ENCODE results near the gene MAP1S.

The MAP1S gene

GRCh38 chr19:17718947-17719711, at the start of gene MAP1S:
Gene MAP1S (plus strand): TSS chr19:17719480. CDS start chr19:17719503, 23 bp downstream.
- DNase-seq (ENCODE audit: low read depth in 3 of 3), result peak; percentile 44 to 67 (median 44)

- DNase-seq (ENCODE audit: low read depth in 3 of 3), result peak in 1 of 3 experiments; percentile 32
Observed at GRCh38 chr19:17671906-17672305, 47.4 kb upstream of the MAP1S start.

- DNase-seq (ENCODE audit: low read depth in 3 of 3), result no peak
Observed at GRCh38 chr19:17673937-17674799, 45.1 kb upstream of the MAP1S start.

- DNase-seq (ENCODE audit: low read depth in 3 of 3), result no peak
Observed at GRCh38 chr19:17676295-17676694, 43.0 kb upstream of the MAP1S start.

GRCh38 chr19:17677002-17677401, 42.3 kb upstream of the MAP1S start:
- DNase-seq (ENCODE audit: low read depth in 3 of 3), result no peak

GRCh38 chr19:17678836-17679235, 40.4 kb upstream of the MAP1S start:
- DNase-seq (ENCODE audit: low read depth in 3 of 3), result no peak

- DNase-seq (ENCODE audit: low read depth in 3 of 3), result no peak
Observed at GRCh38 chr19:17679526-17680229, 39.6 kb upstream of the MAP1S start.

GRCh38 chr19:17680230-17680722, 39.0 kb upstream of the MAP1S start:
- peak in 1 of 3 experiments; percentile 42 for DNase-seq (ENCODE audit: low read depth in 3 of 3)

- peak in 1 of 3 experiments; percentile 21 for DNase-seq (ENCODE audit: low read depth in 3 of 3)
Observed at GRCh38 chr19:17681505-17682125, 37.7 kb upstream of the MAP1S start.

GRCh38 chr19:17682273-17682672, 37.0 kb upstream of the MAP1S start:
- DNase-seq (ENCODE audit: low read depth in 3 of 3), result no peak

- no peak for DNase-seq (ENCODE audit: low read depth in 3 of 3)
Observed at GRCh38 chr19:17683078-17683477, 36.2 kb upstream of the MAP1S start.

GRCh38 chr19:17684256-17684655, 35.0 kb upstream of the MAP1S start:
- no peak for DNase-seq (ENCODE audit: low read depth in 3 of 3)

- no peak for DNase-seq (ENCODE audit: low read depth in 3 of 3)
Observed at GRCh38 chr19:17685451-17686022, 33.7 kb upstream of the MAP1S start.

GRCh38 chr19:17686023-17686521, 33.2 kb upstream of the MAP1S start:
- DNase-seq (ENCODE audit: low read depth in 3 of 3), result no peak

GRCh38 chr19:17686592-17687024, 32.7 kb upstream of the MAP1S start:
- DNase-seq (ENCODE audit: low read depth in 3 of 3), result no peak

- DNase-seq (ENCODE audit: low read depth in 3 of 3), result no peak
Observed at GRCh38 chr19:17687141-17687856, 32.0 kb upstream of the MAP1S start.

- DNase-seq (ENCODE audit: low read depth in 3 of 3), result peak in 2 of 3 experiments; percentile 13 to 40
Observed at GRCh38 chr19:17687857-17688784, 31.2 kb upstream of the MAP1S start, which contains the start of gene UNC13A. Gene UNC13A (minus strand): TSS chr19:17688354. CDS start chr19:17688199, 155 bp downstream.

GRCh38 chr19:17688853-17689595, 30.3 kb upstream of the MAP1S start:
- no peak for DNase-seq (ENCODE audit: low read depth in 3 of 3)
